Measurements from ENCODE around the gene NEK5.

DNA sequence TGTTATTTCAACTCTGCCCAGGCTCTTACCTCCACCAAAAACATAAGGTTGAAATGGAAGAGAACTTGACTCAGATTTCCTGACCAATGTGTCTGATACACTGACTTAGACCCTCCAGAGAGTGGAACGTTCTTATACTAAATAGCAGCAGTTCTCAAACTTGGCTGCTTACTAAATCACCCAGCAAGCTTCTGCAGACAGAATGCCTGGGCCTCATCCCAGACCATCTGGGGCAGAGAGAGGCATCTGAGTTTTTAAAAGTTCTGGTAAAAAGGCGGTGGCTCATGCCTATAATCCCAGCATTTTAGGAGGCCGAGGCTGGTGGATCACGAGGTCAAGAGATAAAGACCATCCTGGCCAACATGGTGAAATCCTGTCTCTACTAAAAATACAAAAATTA, 46.3 kb downstream of the NEK5 start:
- TF ChIP-seq, protein P1, sequence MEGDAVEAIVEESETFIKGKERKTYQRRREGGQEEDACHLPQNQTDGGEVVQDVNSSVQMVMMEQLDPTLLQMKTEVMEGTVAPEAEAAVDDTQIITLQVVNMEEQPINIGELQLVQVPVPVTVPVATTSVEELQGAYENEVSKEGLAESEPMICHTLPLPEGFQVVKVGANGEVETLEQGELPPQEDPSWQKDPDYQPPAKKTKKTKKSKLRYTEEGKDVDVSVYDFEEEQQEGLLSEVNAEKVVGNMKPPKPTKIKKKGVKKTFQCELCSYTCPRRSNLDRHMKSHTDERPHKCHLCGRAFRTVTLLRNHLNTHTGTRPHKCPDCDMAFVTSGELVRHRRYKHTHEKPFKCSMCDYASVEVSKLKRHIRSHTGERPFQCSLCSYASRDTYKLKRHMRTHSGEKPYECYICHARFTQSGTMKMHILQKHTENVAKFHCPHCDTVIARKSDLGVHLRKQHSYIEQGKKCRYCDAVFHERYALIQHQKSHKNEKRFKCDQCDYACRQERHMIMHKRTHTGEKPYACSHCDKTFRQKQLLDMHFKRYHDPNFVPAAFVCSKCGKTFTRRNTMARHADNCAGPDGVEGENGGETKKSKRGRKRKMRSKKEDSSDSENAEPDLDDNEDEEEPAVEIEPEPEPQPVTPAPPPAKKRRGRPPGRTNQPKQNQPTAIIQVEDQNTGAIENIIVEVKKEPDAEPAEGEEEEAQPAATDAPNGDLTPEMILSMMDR (conservative IDR thresholded peaks at IDR 0.05; ENCODE audit: low read depth, low read length), result no peak
- TF ChIP-seq EZH2 (IDR thresholded peaks at IDR 0.05; ENCODE audit: low read length, unreplicated experiment), result no peak
